ENCODE measurements around the gene CNOT4.

CNOT4 gene

DNA sequence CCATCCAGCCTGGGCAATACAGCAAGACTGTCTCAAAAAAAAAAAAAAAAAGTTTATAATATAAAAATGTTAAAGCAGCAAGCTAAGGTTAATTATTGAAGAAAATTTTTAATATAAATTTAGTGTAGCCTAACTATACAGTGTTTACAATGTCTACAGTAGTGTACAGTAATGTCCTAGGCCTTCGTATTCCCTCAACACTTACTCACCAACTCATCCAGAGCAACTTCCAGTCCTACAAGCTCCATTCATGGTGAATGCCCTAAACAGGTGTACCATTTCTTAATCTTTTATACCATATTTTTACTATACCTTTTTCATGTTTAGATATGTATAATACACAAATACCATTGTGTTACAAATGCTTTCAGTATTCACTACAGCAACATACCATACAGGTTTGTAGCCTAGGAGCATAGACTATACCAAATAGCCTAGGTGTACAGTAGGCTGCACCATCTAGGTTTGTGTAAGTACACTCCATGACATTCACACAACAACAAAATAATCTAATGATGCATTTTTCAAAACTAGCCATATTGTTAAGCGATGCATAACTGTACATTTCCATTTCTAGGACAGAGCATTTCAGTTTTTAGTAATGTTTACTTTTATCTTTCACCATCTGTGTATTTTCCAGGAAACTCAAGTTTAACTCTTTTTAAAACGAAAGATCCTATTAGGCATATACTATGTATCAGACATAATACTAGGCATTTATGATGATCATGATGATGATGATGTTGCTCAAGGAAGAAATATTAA lies 43.3 kb downstream of the CNOT4 start:
- no peaks in the 10 kb centered on the region for H3K9me3 ChIP-seq
- H3K27ac ChIP-seq, result no peak overlapping the region
- H3K36me3 ChIP-seq, result no peaks in the 10 kb centered on the region
- H3K27me3 ChIP-seq, result no peaks in the 10 kb centered on the region
- no peak for TF ChIP-seq CTCF (IDR thresholded peaks at IDR 0.05)
- no peak overlapping the region for H3K4me3 ChIP-seq (ENCODE audit: low read depth in 1 of 2, low read length in 1 of 2)
- H3K4me1 ChIP-seq (ENCODE audit: control insufficient read depth in 1 of 2, insufficient read depth in 1 of 2, low read depth in 1 of 2, low read length in 1 of 2), result no peaks in the 10 kb centered on the region

- TF ChIP-seq CTCF (IDR thresholded peaks at IDR 0.05), result no peak
- Histone ChIP-seq H3K27me3 (no peaks in the 10 kb centered on the region), H3K9me3 (no peaks in the 10 kb centered on the region), H3K27ac (no peak overlapping the region), H3K4me1 (ENCODE audit: control insufficient read depth in 1 of 2, insufficient read depth in 1 of 2, low read depth in 1 of 2, low read length in 1 of 2) (peaks cover 9 to 18% of the 10 kb centered on the region in 2 experiments), H3K36me3 (no peaks in the 10 kb centered on the region), H3K4me3 (ENCODE audit: low read depth in 1 of 2, low read length in 1 of 2) (no peak overlapping the region)
Observed at GRCh38 chr7:135463908-135464307, 46.0 kb downstream of the CNOT4 start.

DNA sequence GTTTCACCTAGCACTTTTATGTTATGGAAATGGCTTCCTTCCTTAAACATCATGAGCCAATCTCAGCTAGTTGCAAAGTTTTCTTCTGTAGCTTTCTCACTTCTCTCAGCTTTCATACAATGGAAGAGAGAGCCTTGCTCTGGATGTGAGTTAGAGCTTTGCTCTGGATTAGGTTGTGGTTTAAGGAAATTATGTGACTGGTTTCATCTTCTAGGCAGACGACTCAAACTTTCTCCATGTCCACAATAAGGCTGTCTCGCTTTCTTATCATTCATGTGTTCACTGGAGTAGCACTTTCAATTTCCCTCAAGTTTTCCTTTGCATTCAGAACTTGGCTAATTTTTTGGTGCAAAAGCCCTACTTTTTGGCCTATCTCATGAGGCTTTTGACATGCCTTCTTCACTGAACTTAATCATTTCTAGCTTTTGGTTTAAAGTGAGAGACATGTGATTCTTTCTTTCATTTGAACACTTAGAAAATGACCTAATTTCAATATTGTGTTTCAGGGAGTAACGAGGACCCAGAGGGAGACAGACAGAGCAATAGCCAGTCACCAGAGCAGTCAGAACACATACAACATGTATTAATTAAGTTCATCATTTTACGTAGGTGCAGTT lies 49.8 kb downstream of the CNOT4 start:
- no peak for TF ChIP-seq CTCF (IDR thresholded peaks at IDR 0.05)
- Histone ChIP-seq H3K27me3 (no peaks in the 10 kb centered on the region), H3K36me3 (no peaks in the 10 kb centered on the region), H3K9me3 (no peaks in the 10 kb centered on the region), H3K27ac (peak overlapping the region; percentile 52), H3K4me1 (ENCODE audit: control insufficient read depth in 1 of 2, insufficient read depth in 1 of 2, low read depth in 1 of 2, low read length in 1 of 2) (peaks cover 9 to 19% of the 10 kb centered on the region in 2 experiments), H3K4me3 (ENCODE audit: low read depth in 1 of 2, low read length in 1 of 2) (no peak overlapping the region)

DNA sequence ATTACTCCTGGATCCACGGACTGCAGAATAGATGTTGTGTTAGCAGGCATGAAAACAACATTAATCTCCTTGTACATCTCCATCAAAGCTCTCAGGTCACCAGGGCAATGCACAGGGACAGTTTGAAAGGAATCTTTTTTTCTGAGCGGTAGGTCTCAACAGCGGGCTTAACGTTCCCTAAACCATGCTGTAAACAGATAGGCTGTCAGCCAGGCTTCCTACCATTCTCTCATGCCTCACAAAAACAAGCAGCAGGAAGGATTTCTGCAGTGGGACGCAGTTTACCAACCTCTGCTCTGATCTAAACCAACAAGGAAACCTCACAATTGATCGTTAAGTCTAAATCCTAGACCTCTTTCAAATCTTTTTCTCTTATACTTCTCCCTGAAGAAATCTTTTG lies 50.8 kb downstream of the CNOT4 start:
- Histone ChIP-seq H3K27ac (no peak overlapping the region), H3K27me3 (no peaks in the 10 kb centered on the region), H3K9me3 (no peaks in the 10 kb centered on the region), H3K4me1 (ENCODE audit: control insufficient read depth in 1 of 2, insufficient read depth in 1 of 2, low read depth in 1 of 2, low read length in 1 of 2) (peaks cover 9 to 19% of the 10 kb centered on the region in 2 experiments), H3K36me3 (no peaks in the 10 kb centered on the region), H3K4me3 (ENCODE audit: low read depth in 1 of 2, low read length in 1 of 2) (no peak overlapping the region)
- no peak for TF ChIP-seq CTCF (IDR thresholded peaks at IDR 0.05)

DNA sequence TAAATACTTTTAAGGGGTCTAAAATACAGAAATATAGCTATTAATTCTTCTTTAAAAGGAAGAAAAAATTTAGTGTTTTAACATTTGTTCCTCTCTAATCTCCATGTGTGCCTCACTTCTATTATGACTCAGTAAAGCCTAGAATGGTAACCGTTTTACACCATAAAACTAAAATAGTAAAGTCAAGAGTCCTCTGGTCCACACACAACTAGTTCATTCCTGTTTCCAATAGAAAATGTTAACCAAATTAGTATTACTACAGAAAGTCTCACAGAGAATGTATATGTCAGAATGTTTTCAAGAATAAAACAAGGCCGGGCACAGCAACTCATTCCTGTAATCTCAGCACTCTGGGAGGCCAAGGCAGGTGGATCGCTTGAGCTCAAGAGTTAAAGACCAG lies 55.8 kb downstream of the CNOT4 start:
- Histone ChIP-seq H3K36me3 (no peaks in the 10 kb centered on the region), H3K4me3 (ENCODE audit: low read depth in 1 of 2, low read length in 1 of 2) (no peak overlapping the region), H3K27ac (no peak overlapping the region), H3K9me3 (no peaks in the 10 kb centered on the region), H3K27me3 (no peaks in the 10 kb centered on the region), H3K4me1 (ENCODE audit: control insufficient read depth in 1 of 2, insufficient read depth in 1 of 2, low read depth in 1 of 2, low read length in 1 of 2) (peaks cover 0 to 3% of the 10 kb centered on the region in 2 experiments)
- no peak for TF ChIP-seq CTCF (IDR thresholded peaks at IDR 0.05)
